EH (cell line): ENCODE measurements around the gene JAKMIP2.
"Not testable (repeated sequence)": the region's sequence is repeated elsewhere in the genome, so short reads cannot be mapped to it uniquely, and the experiment has no call there.

Source experiments
- DNase-seq: peaks from one replicate; pipeline ENCODE4 v3.0.0-alpha.2; 2015; ENCODE audit warnings: low read depth

JAKMIP2 gene

GRCh38 chr5:147557876-147558745 lies 224.4 kb downstream of the JAKMIP2 start:
- DNase-seq = no peak

- no peak for DNase-seq
Observed at GRCh38 chr5:147555176-147555575, 227.4 kb downstream of the JAKMIP2 start.

GRCh38 chr5:147554261-147554817 lies 228.2 kb downstream of the JAKMIP2 start:
- peak; percentile 90 for DNase-seq

GRCh38 chr5:147553817-147554216 lies 228.7 kb downstream of the JAKMIP2 start:
- not testable (repeated sequence) for DNase-seq

GRCh38 chr5:147552897-147553296 lies 229.6 kb downstream of the JAKMIP2 start:
- DNase-seq = no peak

GRCh38 chr5:147551677-147552076 lies 230.9 kb downstream of the JAKMIP2 start:
- DNase-seq = peak; percentile 30

- DNase-seq = peak; percentile 39
Observed at GRCh38 chr5:147547730-147548129, 234.8 kb downstream of the JAKMIP2 start.

GRCh38 chr5:147544556-147544955 lies 238.0 kb downstream of the JAKMIP2 start:
- DNase-seq = no peak

GRCh38 chr5:147539053-147539452 lies 243.5 kb downstream of the JAKMIP2 start:
- peak; percentile 63 for DNase-seq

GRCh38 chr5:147538236-147538635 lies 244.3 kb downstream of the JAKMIP2 start:
- DNase-seq = peak; percentile 46
